Measurements from ENCODE around the gene MEGF6. TPM values are rescaled to one million over a fixed set of nuclear protein-coding genes. Genes with fewer than 3 reads are reported as not detected.

MEGF6 gene
- total and polyA plus RNA-seq, 9 of the 15 experiments (the other 6 are each of a cell fraction or from before 2014, with no cell fraction given) = 0.03 to 1.7 (median 0.24) TPM; not detected in 3

- peaks cover 25 to 69% of the 10 kb centered on the region in 2 experiments; a peak in 4 of 5 replicates for H3K27me3 ChIP-seq (ENCODE audit: control insufficient read depth in 2 of 2, insufficient read depth in 2 of 2, low read length in 2 of 2)
- CTCF ChIA-PET (ENCODE audit: low intra/inter-chr PET ratio) = no interaction called here
- in situ Hi-C loops (cut with MboI) = no loop called here
- TF ChIP-seq HOXB6 (CRISPR knock-in tag; IDR thresholded peaks at IDR 0.05; ENCODE audit: borderline replicate concordance) (no peak), ZBTB33 (CRISPR knock-in tag; IDR thresholded peaks at IDR 0.05) (no peak), NCOA4 (IDR thresholded peaks at IDR 0.05; ENCODE audit: partially characterized antibody) (no peak), NR4A1 (CRISPR knock-in tag; IDR thresholded peaks at IDR 0.05) (no peak), NR4A1 (tag; IDR thresholded peaks at IDR 0.05) (no peak), HDAC2 (IDR thresholded peaks at IDR 0.05) (no peak), KHSRP (IDR thresholded peaks at IDR 0.05) (no peak), NCOA6 (IDR thresholded peaks at IDR 0.05) (no peak), CLOCK (CRISPR knock-in tag; IDR thresholded peaks at IDR 0.05; ENCODE audit: borderline replicate concordance) (no peak), HDAC6 (IDR thresholded peaks at IDR 0.05; ENCODE audit: low read depth, low read length) (no peak), ZNF311 (CRISPR knock-in tag; IDR thresholded peaks at IDR 0.05) (no peak), DIDO1 (tag; IDR thresholded peaks at IDR 0.05; ENCODE audit: low read depth) (no peak), SMARCE1 (IDR thresholded peaks at IDR 0.05) (no peak), RFX1 (IDR thresholded peaks at IDR 0.05) (no peak), TCFL5 (CRISPR knock-in tag; conservative IDR thresholded peaks at IDR 0.05) (no peak), PREB (CRISPR knock-in tag; IDR thresholded peaks at IDR 0.05) (no peak)
- TF ChIP-seq, protein P1, sequence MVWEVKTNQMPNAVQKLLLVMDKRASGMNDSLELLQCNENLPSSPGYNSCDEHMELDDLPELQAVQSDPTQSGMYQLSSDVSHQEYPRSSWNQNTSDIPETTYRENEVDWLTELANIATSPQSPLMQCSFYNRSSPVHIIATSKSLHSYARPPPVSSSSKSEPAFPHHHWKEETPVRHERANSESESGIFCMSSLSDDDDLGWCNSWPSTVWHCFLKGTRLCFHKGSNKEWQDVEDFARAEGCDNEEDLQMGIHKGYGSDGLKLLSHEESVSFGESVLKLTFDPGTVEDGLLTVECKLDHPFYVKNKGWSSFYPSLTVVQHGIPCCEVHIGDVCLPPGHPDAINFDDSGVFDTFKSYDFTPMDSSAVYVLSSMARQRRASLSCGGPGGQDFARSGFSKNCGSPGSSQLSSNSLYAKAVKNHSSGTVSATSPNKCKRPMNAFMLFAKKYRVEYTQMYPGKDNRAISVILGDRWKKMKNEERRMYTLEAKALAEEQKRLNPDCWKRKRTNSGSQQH (CRISPR knock-in tag; IDR thresholded peaks at IDR 0.05) = no peak
These were observed 5.6 kb upstream of the MEGF6 start for GRCh38 chr1:3616861-3617260.

More at GRCh38 chr1:3616861-3617260, 5.6 kb upstream of the MEGF6 start:
- ATAC-seq = no peak
- no peaks in the 10 kb centered on the region for H3K9me3 ChIP-seq (replicated peaks; ENCODE audit: control insufficient read depth, insufficient read depth, low read depth, low read length)
- H2AFZ ChIP-seq (ENCODE audit: low read depth, low read length) = no peak overlapping the region
- POLR2A ChIA-PET = interaction anchor here (0.7 to 0.8 kb wide), 3 partner anchors 37 to 278 kb away, joined by 3 read pairs; no protein-coding TSS in a partner anchor
- no peaks in the 10 kb centered on the region for H3K9me1 ChIP-seq (ENCODE audit: control insufficient read depth, insufficient read depth, low read length)
- H3K79me2 ChIP-seq (ENCODE audit: control insufficient read depth, insufficient read depth, low read length) = no peaks in the 10 kb centered on the region
- DNase-seq (ENCODE audit: extremely low read depth in 1 of 4, low spot score in 3 of 4) = no peak
- H3K27ac ChIP-seq (ENCODE audit: extremely low read depth, low read depth, low read length) = no peak overlapping the region
- BruUV-seq (replicated peaks) = no TSS peak
- H3K4me1 ChIP-seq (replicated peaks in 1 of 2; ENCODE audit: control insufficient read depth in 2 of 2, insufficient read depth in 2 of 2, low read length in 2 of 2) = peaks cover 4 to 21% of the 10 kb centered on the region in 2 experiments; a peak in 3 of 5 replicates
- H3K4me2 ChIP-seq (ENCODE audit: insufficient read depth, low read length) = no peak overlapping the region
- H4K20me1 ChIP-seq (replicated peaks; ENCODE audit: control insufficient read depth, insufficient read depth, low read length) = peaks cover 31% of the 10 kb centered on the region
- intact Hi-C loops (cut with micrococcal nuclease) = no loop called here
- no peak overlapping the region for H3K4me3 ChIP-seq
- no peaks in the 10 kb centered on the region for H3K36me3 ChIP-seq (ENCODE audit: control insufficient read depth, insufficient read depth, low read length)
- FAIRE-seq = no peak
- WGBS (ENCODE audit: insufficient coverage, low coverage, missing lambda C conversion rate) = 5% methylated on average over 7 of the region's 9 CpGs
- no peak overlapping the region for H3K9ac ChIP-seq (ENCODE audit: insufficient read depth in 1 of 2, low read depth in 2 of 2, low read length in 2 of 2)

All from K562 (cell line).